Progenitor cell of endocrine pancreas (in vitro differentiated cells): ENCODE data around the gene IRGQ. TPM values are rescaled to one million over a fixed set of nuclear protein-coding genes. Genes with fewer than 3 reads are reported as not detected.

Experiments
- DNase-seq: peaks from one replicate; pipeline ENCODE4 v3.0.0; 2021; ENCODE audit warnings: low spot score; ENCODE audit not compliant: unreplicated experiment
- H3K27ac Mint-ChIP-seq: 2 replicates; pipeline ENCODE4 v1.8.0; 2021; ENCODE audit warnings: mild to moderate bottlenecking, moderate library complexity, mixed read lengths
- H3K27me3 Mint-ChIP-seq: 2 replicates; pipeline ENCODE4 v1.8.0; 2021; ENCODE audit warnings: mixed read lengths
- H3K36me3 Mint-ChIP-seq: 2 replicates; pipeline ENCODE4 v1.8.0; 2022; ENCODE audit warnings: mixed read lengths; ENCODE audit not compliant: insufficient read depth
- H3K4me1 Mint-ChIP-seq: 2 replicates; pipeline ENCODE4 v1.8.0; 2021; ENCODE audit warnings: low read depth, mixed read lengths
- H3K4me3 Mint-ChIP-seq: 2 replicates; pipeline ENCODE4 v1.8.0; 2021; ENCODE audit warnings: low read depth, mild to moderate bottlenecking, moderate library complexity, mixed read lengths
- H3K9me3 Mint-ChIP-seq: 2 replicates; pipeline ENCODE4 v1.8.0; 2021; ENCODE audit warnings: low read depth, mixed read lengths
- CTCF ChIP-seq: fragments of 200-600 bp; sonication (generic); IDR thresholded peaks from one replicate; pipeline ENCODE4 v1.5.0; 2021; ENCODE audit warnings: antibody characterized with exemption, mild to moderate bottlenecking; ENCODE audit not compliant: unreplicated experiment
- total RNA-seq: library from RNA; stranded (reverse); gene quantifications from 2 replicates; pipeline ENCODE4 v1.2.1, GENCODE V29; 2021

The IRGQ gene
- total RNA-seq, 1 donor from 2014 or later = 63.6 TPM

GRCh38 chr19:43599635-43600295 is 3.8 kb upstream of the IRGQ start:
- TF ChIP-seq CTCF = no peak
- H3K4me3 Mint-ChIP-seq = no peak overlapping the region
- no peak for DNase-seq
- H3K9me3 Mint-ChIP-seq = no peaks in the 10 kb centered on the region
- H3K4me1 Mint-ChIP-seq = peaks cover 18% of the 10 kb centered on the region
- H3K27ac Mint-ChIP-seq = no peak overlapping the region
- peaks cover 7% of the 10 kb centered on the region for H3K36me3 Mint-ChIP-seq
- H3K27me3 Mint-ChIP-seq = no peaks in the 10 kb centered on the region

- TF ChIP-seq CTCF = no peak
- Mint-ChIP-seq H3K4me1 (peaks cover 22% of the 10 kb centered on the region), H3K9me3 (no peaks in the 10 kb centered on the region), H3K4me3 (no peak overlapping the region), H3K36me3 (peaks cover 8% of the 10 kb centered on the region), H3K27me3 (no peaks in the 10 kb centered on the region), H3K27ac (peak overlapping the region; percentile 64)
- no peak for DNase-seq
Measured at GRCh38 chr19:43598445-43599240, 2.7 kb upstream of the IRGQ start.

GRCh38 chr19:43597876-43598275 is 1.9 kb upstream of the IRGQ start:
- DNase-seq = no peak
- peaks cover 26% of the 10 kb centered on the region for H3K4me1 Mint-ChIP-seq
- peaks cover 12% of the 10 kb centered on the region for H3K36me3 Mint-ChIP-seq
- H3K4me3 Mint-ChIP-seq = peak overlapping the region; percentile 100
- H3K27me3 Mint-ChIP-seq = no peaks in the 10 kb centered on the region
- no peaks in the 10 kb centered on the region for H3K9me3 Mint-ChIP-seq
- TF ChIP-seq CTCF = no peak
- peak overlapping the region; percentile 100 for H3K27ac Mint-ChIP-seq

GRCh38 chr19:43596842-43597461 is 1.0 kb upstream of the IRGQ start:
- Mint-ChIP-seq H3K36me3 (peaks cover 14% of the 10 kb centered on the region), H3K4me3 (peak overlapping the region; percentile 100), H3K27me3 (no peaks in the 10 kb centered on the region), H3K27ac (peak overlapping the region; percentile 100), H3K9me3 (no peaks in the 10 kb centered on the region), H3K4me1 (peaks cover 26% of the 10 kb centered on the region)
- no peak for TF ChIP-seq CTCF
- DNase-seq = no peak

- DNase-seq = no peak
- Mint-ChIP-seq H3K9me3 (no peaks in the 10 kb centered on the region), H3K27ac (peak overlapping the region; percentile 100), H3K4me3 (peak overlapping the region; percentile 100), H3K36me3 (peaks cover 16% of the 10 kb centered on the region), H3K27me3 (no peaks in the 10 kb centered on the region), H3K4me1 (peaks cover 26% of the 10 kb centered on the region)
- TF ChIP-seq CTCF = no peak
Measured at GRCh38 chr19:43595605-43595998, 332 bp downstream of the IRGQ start.
